HCT116 (cell line): ENCODE data around the gene CDCP1. TPM values are rescaled to one million over a fixed set of nuclear protein-coding genes. Genes with fewer than 3 reads are reported as not detected.

ENCODE experiments used
- CBX3 ChIP-seq: IDR thresholded peaks from 2 replicates; pipeline ENCODE4 v1.6.1; 2012; ENCODE audit warnings: low read depth
- CEBPB ChIP-seq: IDR thresholded peaks from 2 replicates; pipeline ENCODE4 v1.6.1; 2012; ENCODE audit warnings: low read depth
- EZH2 ChIP-seq: fragments of 200-600 bp; sonication (generic); IDR thresholded peaks from 2 replicates; pipeline ENCODE4 v1.6.1; 2017; ENCODE audit warnings: antibody characterized with exemption, mixed run types
- FOSL1 ChIP-seq: IDR thresholded peaks from 2 replicates; pipeline ENCODE4 v1.6.1; 2012; ENCODE audit warnings: low read depth
- POLR2AphosphoS5 ChIP-seq: IDR thresholded peaks from 2 replicates; pipeline ENCODE4 v1.6.1; 2011; ENCODE audit warnings: mild to moderate bottlenecking, low read depth, low read length, moderate library complexity
- RAD21 ChIP-seq: IDR thresholded peaks from 2 replicates; pipeline ENCODE4 v1.6.1; 2012; ENCODE audit warnings: low read depth, mild to moderate bottlenecking
- SIN3A ChIP-seq: IDR thresholded peaks from 2 replicates; pipeline ENCODE4 v1.6.1; 2012; ENCODE audit warnings: low read depth
- SP1 ChIP-seq: IDR thresholded peaks from 2 replicates; pipeline ENCODE4 v1.6.1; 2012; ENCODE audit warnings: low read depth
- SRF ChIP-seq: IDR thresholded peaks from 2 replicates; pipeline ENCODE4 v1.6.1; 2012; ENCODE audit warnings: low read depth
- YY1 ChIP-seq: IDR thresholded peaks from 2 replicates; pipeline ENCODE4 v1.6.1; 2011; ENCODE audit warnings: low read length, low read depth, moderate library complexity, mild to moderate bottlenecking; ENCODE audit not compliant: insufficient replicate concordance; ENCODE audit errors: extremely low read depth
- ZFX ChIP-seq: fragments of 450-650 bp; IDR thresholded peaks from 2 replicates; pipeline ENCODE4 v1.6.1; 2017
- ZNF274 ChIP-seq: fragments of 200-500 bp; sonication (Bioruptor generic); IDR thresholded peaks from 2 replicates; pipeline ENCODE4 v1.6.1; 2014; ENCODE audit warnings: mild to moderate bottlenecking, low read depth, low read length, inconsistent platforms
- total RNA-seq: library from RNA; stranded (reverse); gene quantifications from one replicate; pipeline ENCODE4 v1.2.1, GENCODE V29; 2021; ENCODE audit not compliant: unreplicated experiment
- TF ChIP-seq, protein P1 (sequence below): IDR thresholded peaks from 2 replicates; pipeline ENCODE4 v1.6.1; 2012; ENCODE audit warnings: low read depth
- TF ChIP-seq, protein P2 (sequence below): IDR thresholded peaks from 2 replicates; pipeline ENCODE4 v1.6.1; 2012
- TF ChIP-seq, protein P3 (sequence below): IDR thresholded peaks from 2 replicates; pipeline ENCODE4 v1.6.1; 2012

Gene CDCP1
- total RNA-seq, 1 experiment from 2014 or later = 196 TPM

DNA sequence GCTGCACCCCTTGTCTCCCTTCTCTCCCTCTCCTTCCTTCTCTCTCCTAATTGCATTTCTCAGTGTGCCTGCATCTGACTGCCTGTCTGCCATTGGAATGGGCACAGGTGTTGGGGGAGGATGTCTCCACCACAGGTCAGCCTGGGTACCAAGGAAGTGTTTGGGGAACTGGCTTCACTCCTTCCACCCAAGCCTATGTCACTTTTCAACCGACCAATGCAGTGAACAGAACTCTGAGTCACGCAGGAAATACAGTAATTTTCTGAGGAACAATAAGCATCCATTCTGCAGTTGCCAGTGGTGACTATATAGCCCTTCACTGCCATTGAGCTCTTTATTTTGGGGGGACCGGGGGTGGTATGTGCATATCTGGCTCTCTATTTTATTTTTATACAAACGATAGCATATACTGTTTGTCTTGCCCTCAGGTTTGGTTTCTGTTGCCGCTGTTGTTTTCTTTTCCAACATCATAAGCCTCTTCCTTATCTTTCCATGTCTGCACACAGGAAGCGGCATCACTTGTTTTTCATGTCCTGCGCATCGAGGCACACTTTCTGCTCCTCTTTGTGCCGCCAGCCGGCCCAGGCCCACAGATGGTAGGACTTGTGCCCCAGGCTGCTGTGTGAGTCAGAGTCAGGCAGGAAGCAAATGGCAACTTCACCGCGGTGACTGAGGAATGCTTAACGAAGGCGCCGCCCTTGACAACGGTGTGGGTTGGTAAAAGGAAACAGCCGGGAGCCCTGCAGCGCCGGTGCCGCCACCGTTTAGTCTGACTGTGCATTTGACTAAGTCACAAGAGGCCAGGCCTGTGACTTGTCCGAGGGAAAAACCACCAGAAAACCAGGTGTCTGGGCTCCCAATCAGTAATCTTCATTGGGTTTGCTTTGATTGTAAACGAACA is 21.1 kb upstream of the CDCP1 start (continued):
- TF ChIP-seq, protein P1, sequence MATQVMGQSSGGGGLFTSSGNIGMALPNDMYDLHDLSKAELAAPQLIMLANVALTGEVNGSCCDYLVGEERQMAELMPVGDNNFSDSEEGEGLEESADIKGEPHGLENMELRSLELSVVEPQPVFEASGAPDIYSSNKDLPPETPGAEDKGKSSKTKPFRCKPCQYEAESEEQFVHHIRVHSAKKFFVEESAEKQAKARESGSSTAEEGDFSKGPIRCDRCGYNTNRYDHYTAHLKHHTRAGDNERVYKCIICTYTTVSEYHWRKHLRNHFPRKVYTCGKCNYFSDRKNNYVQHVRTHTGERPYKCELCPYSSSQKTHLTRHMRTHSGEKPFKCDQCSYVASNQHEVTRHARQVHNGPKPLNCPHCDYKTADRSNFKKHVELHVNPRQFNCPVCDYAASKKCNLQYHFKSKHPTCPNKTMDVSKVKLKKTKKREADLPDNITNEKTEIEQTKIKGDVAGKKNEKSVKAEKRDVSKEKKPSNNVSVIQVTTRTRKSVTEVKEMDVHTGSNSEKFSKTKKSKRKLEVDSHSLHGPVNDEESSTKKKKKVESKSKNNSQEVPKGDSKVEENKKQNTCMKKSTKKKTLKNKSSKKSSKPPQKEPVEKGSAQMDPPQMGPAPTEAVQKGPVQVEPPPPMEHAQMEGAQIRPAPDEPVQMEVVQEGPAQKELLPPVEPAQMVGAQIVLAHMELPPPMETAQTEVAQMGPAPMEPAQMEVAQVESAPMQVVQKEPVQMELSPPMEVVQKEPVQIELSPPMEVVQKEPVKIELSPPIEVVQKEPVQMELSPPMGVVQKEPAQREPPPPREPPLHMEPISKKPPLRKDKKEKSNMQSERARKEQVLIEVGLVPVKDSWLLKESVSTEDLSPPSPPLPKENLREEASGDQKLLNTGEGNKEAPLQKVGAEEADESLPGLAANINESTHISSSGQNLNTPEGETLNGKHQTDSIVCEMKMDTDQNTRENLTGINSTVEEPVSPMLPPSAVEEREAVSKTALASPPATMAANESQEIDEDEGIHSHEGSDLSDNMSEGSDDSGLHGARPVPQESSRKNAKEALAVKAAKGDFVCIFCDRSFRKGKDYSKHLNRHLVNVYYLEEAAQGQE = no peak
- TF ChIP-seq SIN3A = peak; percentile 95
- no peak for TF ChIP-seq ZNF274
- peak; percentile 77 for TF ChIP-seq CEBPB
- TF ChIP-seq SP1 = peak; percentile 95
- peak; percentile 63 for TF ChIP-seq POLR2AphosphoS5
- TF ChIP-seq, protein P2, sequence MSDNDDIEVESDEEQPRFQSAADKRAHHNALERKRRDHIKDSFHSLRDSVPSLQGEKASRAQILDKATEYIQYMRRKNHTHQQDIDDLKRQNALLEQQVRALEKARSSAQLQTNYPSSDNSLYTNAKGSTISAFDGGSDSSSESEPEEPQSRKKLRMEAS = peak; percentile 89
- TF ChIP-seq EZH2 = no peak
- TF ChIP-seq, protein P3, sequence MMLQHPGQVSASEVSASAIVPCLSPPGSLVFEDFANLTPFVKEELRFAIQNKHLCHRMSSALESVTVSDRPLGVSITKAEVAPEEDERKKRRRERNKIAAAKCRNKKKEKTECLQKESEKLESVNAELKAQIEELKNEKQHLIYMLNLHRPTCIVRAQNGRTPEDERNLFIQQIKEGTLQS = no peak; the same call in 1 of the 2 replicates
- peak; percentile 84 for TF ChIP-seq SRF
- TF ChIP-seq RAD21 = peak; percentile 46; the same call in 1 of the 2 replicates
- peak; percentile 60 for TF ChIP-seq YY1
- TF ChIP-seq CBX3 = peak; percentile 96
- no peak; the same call in 1 of the 2 replicates for TF ChIP-seq ZFX
- TF ChIP-seq FOSL1 = peak; percentile 81
